Astrocyte (in vitro differentiated cells and primary cell): ENCODE results near the gene SLC6A16. TPM values are rescaled to one million over a fixed set of nuclear protein-coding genes. Genes with fewer than 3 reads are reported as not detected.

Experiments
- DNase-seq: peaks from one replicate; pipeline ENCODE4 v3.0.0-alpha.2; 2010; ENCODE audit warnings: low read depth
- FAIRE-seq: peaks from 2 replicates; lab custom pipeline; 2011; peaks lifted over from hg19 to GRCh38; lab: Jason Lieb, UNC
- H2AFZ ChIP-seq: 2 replicates; pipeline ENCODE4 v1.6.0; 2012; ENCODE audit warnings: low read depth, low read length, inconsistent platforms
- H3K27ac ChIP-seq: 2 replicates; pipeline ENCODE4 v1.5.1; 2011; ENCODE audit warnings: low read depth, low read length, inconsistent platforms
- H3K27me3 ChIP-seq: 2 replicates; pipeline ENCODE4 v1.6.0; 2011; ENCODE audit warnings: low read length, inconsistent platforms; ENCODE audit not compliant: insufficient read depth
- H3K36me3 ChIP-seq: 2 replicates; pipeline ENCODE4 v1.5.1; 2011; ENCODE audit warnings: low read length, inconsistent platforms; ENCODE audit not compliant: insufficient read depth
- H3K4me1 ChIP-seq: 2 replicates; pipeline ENCODE4 v1.5.1; 2011; ENCODE audit warnings: low read length, inconsistent platforms; ENCODE audit not compliant: insufficient read depth
- H3K4me2 ChIP-seq: 2 replicates; pipeline ENCODE4 v1.6.0; 2012; ENCODE audit warnings: low read length, inconsistent platforms
- H3K4me3 ChIP-seq: 2 replicates; pipeline ENCODE4 v1.5.1; 2011; ENCODE audit warnings: low read depth, mild to moderate bottlenecking, low read length, inconsistent platforms; ENCODE audit not compliant: insufficient read depth
- H3K79me2 ChIP-seq: 2 replicates; pipeline ENCODE4 v1.6.0; 2012; ENCODE audit warnings: mild to moderate bottlenecking, low read length, inconsistent platforms; ENCODE audit not compliant: insufficient read depth
- H3K9ac ChIP-seq: 2 replicates; pipeline ENCODE4 v1.6.0; 2012; ENCODE audit warnings: mild to moderate bottlenecking, low read length, inconsistent platforms
- H3K9me3 ChIP-seq: 2 replicates; pipeline ENCODE4 v1.5.1; 2012; ENCODE audit warnings: low read depth, mild to moderate bottlenecking, low read length, inconsistent platforms; ENCODE audit not compliant: insufficient read depth
- H4K20me1 ChIP-seq: 2 replicates; pipeline ENCODE4 v1.6.0; 2012; ENCODE audit warnings: low read length, inconsistent platforms; ENCODE audit not compliant: insufficient read depth
- H3K27ac Mint-ChIP-seq: one replicate; pipeline ENCODE4 v1.8.0; 2021; ENCODE audit warnings: mild to moderate bottlenecking, mixed read lengths; ENCODE audit not compliant: unreplicated experiment
- H3K27me3 Mint-ChIP-seq: one replicate; pipeline ENCODE4 v1.8.0; 2021; ENCODE audit warnings: low read depth, mixed read lengths; ENCODE audit not compliant: unreplicated experiment
- H3K36me3 Mint-ChIP-seq: one replicate; pipeline ENCODE4 v1.8.0; 2021; ENCODE audit warnings: low read depth, mixed read lengths; ENCODE audit not compliant: unreplicated experiment
- H3K4me1 Mint-ChIP-seq: one replicate; pipeline ENCODE4 v1.8.0; 2021; ENCODE audit warnings: low read depth, mixed read lengths; ENCODE audit not compliant: unreplicated experiment
- H3K4me3 Mint-ChIP-seq: one replicate; pipeline ENCODE4 v1.8.0; 2021; ENCODE audit warnings: mild to moderate bottlenecking, moderate library complexity, mixed read lengths; ENCODE audit not compliant: unreplicated experiment
- H3K9me3 Mint-ChIP-seq: one replicate; pipeline ENCODE4 v1.8.0; 2021; ENCODE audit warnings: mild to moderate bottlenecking, mixed read lengths; ENCODE audit not compliant: unreplicated experiment
- CTCF ChIP-seq: IDR thresholded peaks from 2 replicates; pipeline ENCODE4 v1.5.1; 2011; ENCODE audit warnings: low read depth, mild to moderate bottlenecking, inconsistent platforms, low read length, moderate library complexity; ENCODE audit not compliant: insufficient read depth
- EZH2 ChIP-seq: IDR thresholded peaks from 2 replicates; pipeline ENCODE4 v1.6.1; 2012; ENCODE audit warnings: mild to moderate bottlenecking, low read length, inconsistent platforms; ENCODE audit not compliant: insufficient read depth
- total RNA-seq: library from RNA; stranded (reverse); gene quantifications from 2 replicates; pipeline ENCODE4 v1.2.1, GENCODE V29; 2021

Gene SLC6A16
- total RNA-seq, 1 donor from 2014 or later = 4.6 TPM

GRCh38 chr19:49347835-49348234 is 22.8 kb upstream of the SLC6A16 start:
- no peak overlapping the region for H3K9ac ChIP-seq
- H3K27ac ChIP-seq = no peak overlapping the region
- peaks cover 55% of the 10 kb centered on the region for H4K20me1 ChIP-seq
- H3K27me3 ChIP-seq = no peaks in the 10 kb centered on the region
- TF ChIP-seq EZH2 = no peak
- TF ChIP-seq CTCF = peak; percentile 21
- Mint-ChIP-seq H3K27ac (no peak overlapping the region), H3K9me3 (no peaks in the 10 kb centered on the region), H3K4me1 (no peaks in the 10 kb centered on the region), H3K36me3 (peaks cover 43% of the 10 kb centered on the region), H3K27me3 (no peaks in the 10 kb centered on the region), H3K4me3 (no peak overlapping the region)
- DNase-seq (peak; percentile 57), FAIRE-seq (peak; percentile 9)
- H3K36me3 ChIP-seq = peaks cover 44% of the 10 kb centered on the region
- no peaks in the 10 kb centered on the region for H3K79me2 ChIP-seq
- no peak overlapping the region for H3K4me2 ChIP-seq
- H3K4me1 ChIP-seq = no peaks in the 10 kb centered on the region
- H3K4me3 ChIP-seq = no peak overlapping the region
- no peaks in the 10 kb centered on the region for H3K9me3 ChIP-seq
- H2AFZ ChIP-seq = no peak overlapping the region

DNA sequence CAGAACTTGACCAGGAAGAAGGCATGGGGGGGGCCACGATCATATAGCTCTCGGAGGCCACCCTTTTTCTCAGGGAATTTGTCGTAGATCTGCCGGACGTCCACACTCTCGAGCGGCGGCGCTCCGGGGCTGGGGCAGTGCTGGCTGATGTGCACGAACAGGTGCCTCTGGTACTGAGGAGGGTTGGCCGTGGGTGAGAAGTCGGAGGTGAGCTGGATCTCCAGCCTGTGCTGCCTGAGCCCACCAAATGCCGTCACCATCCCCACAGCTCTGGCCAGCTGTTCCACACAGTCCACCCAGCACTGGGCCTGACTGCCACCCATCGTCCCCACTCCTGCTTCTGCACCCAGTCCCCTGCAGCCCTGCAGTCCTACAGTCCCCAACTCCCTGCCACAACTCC is 22.2 kb upstream of the SLC6A16 start:
- no peak overlapping the region for H3K4me3 ChIP-seq
- TF ChIP-seq CTCF (no peak), EZH2 (no peak)
- H3K27ac ChIP-seq = no peak overlapping the region
- H3K36me3 Mint-ChIP-seq = peaks cover 49% of the 10 kb centered on the region
- no peaks in the 10 kb centered on the region for H3K9me3 Mint-ChIP-seq
- H3K27me3 Mint-ChIP-seq = no peaks in the 10 kb centered on the region
- no peak overlapping the region for H3K27ac Mint-ChIP-seq
- no peak overlapping the region for H3K9ac ChIP-seq
- H3K36me3 ChIP-seq = peaks cover 45% of the 10 kb centered on the region
- no peaks in the 10 kb centered on the region for H3K4me1 Mint-ChIP-seq
- FAIRE-seq = no peak
- no peaks in the 10 kb centered on the region for H3K27me3 ChIP-seq
- H3K4me3 Mint-ChIP-seq = no peak overlapping the region
- H4K20me1 ChIP-seq = peaks cover 62% of the 10 kb centered on the region
- no peaks in the 10 kb centered on the region for H3K4me1 ChIP-seq
- H3K79me2 ChIP-seq = no peaks in the 10 kb centered on the region
- H2AFZ ChIP-seq = no peak overlapping the region
- no peak overlapping the region for H3K4me2 ChIP-seq
- DNase-seq = no peak
- no peaks in the 10 kb centered on the region for H3K9me3 ChIP-seq

DNA sequence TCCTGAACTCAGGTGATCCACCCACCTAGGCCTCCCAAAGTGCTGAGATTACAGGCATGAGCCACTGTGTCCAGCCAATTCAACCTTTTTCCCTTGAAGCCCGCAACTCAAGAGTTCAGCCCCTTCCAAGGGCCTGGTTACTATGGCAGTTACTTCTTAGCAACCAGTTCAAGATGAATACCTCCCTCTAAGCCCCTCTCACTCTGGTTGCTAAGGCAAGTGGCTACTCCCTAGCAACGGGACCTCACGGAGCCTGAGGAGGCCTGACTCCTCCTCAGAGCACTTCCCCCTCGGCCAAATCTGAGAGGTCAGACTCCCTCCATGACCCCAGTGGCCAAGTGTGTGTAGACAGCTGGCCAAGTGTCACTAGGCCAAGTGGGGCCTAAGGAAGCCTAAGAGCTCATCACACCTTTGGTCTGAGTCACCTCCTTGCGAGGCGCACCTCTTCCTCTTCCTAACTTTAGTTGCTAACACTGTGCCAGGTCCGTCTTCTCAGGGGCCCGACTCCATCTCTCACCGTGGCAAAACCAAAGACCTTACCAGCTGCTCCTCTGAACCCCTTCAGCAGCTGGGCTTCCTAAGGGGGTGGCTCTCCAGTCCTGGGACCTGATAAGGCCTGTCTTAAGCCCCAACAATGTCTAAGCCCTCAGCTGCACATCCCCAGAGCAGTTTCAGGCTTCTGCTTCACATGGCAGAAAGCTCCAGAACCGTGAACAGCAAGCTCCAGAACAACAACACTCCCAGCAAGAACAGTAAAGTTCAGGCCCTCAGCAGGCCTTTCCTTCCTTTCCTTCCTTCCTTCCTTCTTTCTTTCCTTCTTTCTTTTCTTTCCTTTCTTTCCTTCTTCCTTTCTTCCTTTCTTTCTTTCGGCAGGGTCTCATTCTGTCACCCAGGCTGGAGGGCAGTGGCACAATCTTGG is 19.8 kb upstream of the SLC6A16 start:
- no peak overlapping the region for H2AFZ ChIP-seq
- Mint-ChIP-seq H3K27ac (no peak overlapping the region), H3K27me3 (no peaks in the 10 kb centered on the region), H3K36me3 (peaks cover 45% of the 10 kb centered on the region), H3K4me1 (no peaks in the 10 kb centered on the region), H3K4me3 (no peak overlapping the region), H3K9me3 (no peaks in the 10 kb centered on the region)
- DNase-seq (no peak), FAIRE-seq (no peak)
- no peaks in the 10 kb centered on the region for H3K27me3 ChIP-seq
- TF ChIP-seq EZH2 (no peak), CTCF (no peak)
- no peaks in the 10 kb centered on the region for H3K9me3 ChIP-seq
- no peaks in the 10 kb centered on the region for H3K79me2 ChIP-seq
- no peak overlapping the region for H3K9ac ChIP-seq
- no peak overlapping the region for H3K4me2 ChIP-seq
- no peak overlapping the region for H3K4me3 ChIP-seq
- peaks cover 43% of the 10 kb centered on the region for H3K36me3 ChIP-seq
- peaks cover under 1% of the 10 kb centered on the region for H3K4me1 ChIP-seq
- peaks cover 73% of the 10 kb centered on the region for H4K20me1 ChIP-seq
- no peak overlapping the region for H3K27ac ChIP-seq
